Central memory CD8-positive, alpha-beta T cell (primary cell): ENCODE data around the gene XYLT1.
"Not testable (repeated sequence)": the region's sequence is repeated elsewhere in the genome, so short reads cannot be mapped to it uniquely, and the experiment has no call there.

ENCODE experiments used
- ATAC-seq: fragments of 150-1000 bp; cut with Tn5 transposase; replicated peaks from 2 replicates; pipeline ENCODE4 v1.10.0; 2022; ENCODE audit warnings: mild to moderate bottlenecking, moderate FRiP score, moderate number of reproducible peaks; ENCODE audit not compliant: poor library complexity, severe bottlenecking; ENCODE audit errors: extremely low read depth
- DNase-seq, 2 donors: peaks; one replicate each; pipeline ENCODE4 v3.0.0; 2021; ENCODE audit warnings: low spot score in 2 of 2
- H3K27ac Mint-ChIP-seq: one replicate; pipeline ENCODE4 v1.8.0; 2022; ENCODE audit warnings: low read depth, mild to moderate bottlenecking, moderate library complexity, mixed read lengths
- H3K27me3 Mint-ChIP-seq: one replicate; pipeline ENCODE4 v1.8.0; 2022; ENCODE audit warnings: mixed read lengths
- H3K36me3 Mint-ChIP-seq: one replicate; pipeline ENCODE4 v1.8.0; 2022; ENCODE audit warnings: mild to moderate bottlenecking, moderate library complexity, mixed read lengths; ENCODE audit not compliant: insufficient read depth
- H3K4me1 Mint-ChIP-seq: one replicate; pipeline ENCODE4 v1.8.0; 2022; ENCODE audit warnings: mixed read lengths
- H3K4me3 Mint-ChIP-seq: one replicate; pipeline ENCODE4 v1.8.0; 2022; ENCODE audit warnings: mild to moderate bottlenecking, moderate library complexity, mixed read lengths
- H3K9me3 Mint-ChIP-seq: one replicate; pipeline ENCODE4 v1.8.0; 2022; ENCODE audit warnings: mixed read lengths

Gene XYLT1

GRCh38 chr16:17346621-17347569, 123.9 kb downstream of the XYLT1 start:
- no peaks in the 10 kb centered on the region for H3K9me3 Mint-ChIP-seq
- peaks cover 3% of the 10 kb centered on the region for H3K36me3 Mint-ChIP-seq
- H3K27me3 Mint-ChIP-seq = no peaks in the 10 kb centered on the region
- peaks cover 60% of the 10 kb centered on the region for H3K4me1 Mint-ChIP-seq
- no peak overlapping the region for H3K4me3 Mint-ChIP-seq
- peak overlapping the region; percentile 84 for H3K27ac Mint-ChIP-seq
- ATAC-seq (no peak), DNase-seq (no peak)

GRCh38 chr16:17345043-17345442, 125.7 kb downstream of the XYLT1 start:
- Mint-ChIP-seq H3K4me3 (no peak overlapping the region), H3K27me3 (no peaks in the 10 kb centered on the region)
- ATAC-seq = no peak

GRCh38 chr16:17343728-17344127, 127.0 kb downstream of the XYLT1 start:
- DNase-seq = peak in 1 of 2 donors; percentile 30
- peak overlapping the region; percentile 27 for H3K4me3 Mint-ChIP-seq
- H3K27me3 Mint-ChIP-seq = no peaks in the 10 kb centered on the region
- peak overlapping the region; percentile 91 for H3K27ac Mint-ChIP-seq
- H3K4me1 Mint-ChIP-seq = peaks cover 58% of the 10 kb centered on the region
- peaks cover 6% of the 10 kb centered on the region for H3K36me3 Mint-ChIP-seq
- peak; percentile 43 for ATAC-seq
- H3K9me3 Mint-ChIP-seq = no peaks in the 10 kb centered on the region

More at GRCh38 chr16:17345043-17345442, 125.7 kb downstream of the XYLT1 start:
- DNase-seq = no peak
- Mint-ChIP-seq H3K4me1 (peaks cover 63% of the 10 kb centered on the region), H3K36me3 (peaks cover 6% of the 10 kb centered on the region), H3K27ac (no peak overlapping the region), H3K9me3 (no peaks in the 10 kb centered on the region)

- no peaks in the 10 kb centered on the region for H3K27me3 Mint-ChIP-seq
- DNase-seq = peak; percentile 40 to 65
- H3K27ac Mint-ChIP-seq = peak overlapping the region; percentile 91
- peaks cover 55% of the 10 kb centered on the region for H3K4me1 Mint-ChIP-seq
- H3K36me3 Mint-ChIP-seq = peaks cover 6% of the 10 kb centered on the region
- no peaks in the 10 kb centered on the region for H3K9me3 Mint-ChIP-seq
- peak overlapping the region; percentile 27 for H3K4me3 Mint-ChIP-seq
- ATAC-seq = peak; percentile 90
Measured at GRCh38 chr16:17343028-17343427, 127.7 kb downstream of the XYLT1 start.

GRCh38 chr16:17342031-17342430, 128.7 kb downstream of the XYLT1 start:
- ATAC-seq (no peak), DNase-seq (no peak)
- H3K4me1 Mint-ChIP-seq = peaks cover 49% of the 10 kb centered on the region
- H3K36me3 Mint-ChIP-seq = peaks cover 6% of the 10 kb centered on the region
- H3K27ac Mint-ChIP-seq = peak overlapping the region; percentile 91
- no peaks in the 10 kb centered on the region for H3K27me3 Mint-ChIP-seq
- H3K4me3 Mint-ChIP-seq = peak overlapping the region; percentile 27
- no peaks in the 10 kb centered on the region for H3K9me3 Mint-ChIP-seq

GRCh38 chr16:17340804-17341203, 130.0 kb downstream of the XYLT1 start:
- no peak for ATAC-seq
- H3K4me1 Mint-ChIP-seq = peaks cover 46% of the 10 kb centered on the region
- peaks cover 7% of the 10 kb centered on the region for H3K36me3 Mint-ChIP-seq
- no peaks in the 10 kb centered on the region for H3K9me3 Mint-ChIP-seq
- H3K27ac Mint-ChIP-seq = peak overlapping the region; percentile 91
- DNase-seq = no peak
- H3K4me3 Mint-ChIP-seq = peak overlapping the region; percentile 27
- no peaks in the 10 kb centered on the region for H3K27me3 Mint-ChIP-seq

- no peak for DNase-seq
- peaks cover 48% of the 10 kb centered on the region for H3K4me1 Mint-ChIP-seq
- H3K36me3 Mint-ChIP-seq = peaks cover 7% of the 10 kb centered on the region
- no peak overlapping the region for H3K4me3 Mint-ChIP-seq
- no peaks in the 10 kb centered on the region for H3K9me3 Mint-ChIP-seq
- no peak for ATAC-seq
- no peak overlapping the region for H3K27ac Mint-ChIP-seq
- H3K27me3 Mint-ChIP-seq = no peaks in the 10 kb centered on the region
Measured at GRCh38 chr16:17339764-17340541, 130.8 kb downstream of the XYLT1 start.

GRCh38 chr16:17338244-17338643, 132.5 kb downstream of the XYLT1 start:
- DNase-seq = no peak
- H3K36me3 Mint-ChIP-seq = peaks cover 7% of the 10 kb centered on the region
- no peaks in the 10 kb centered on the region for H3K9me3 Mint-ChIP-seq
- no peak overlapping the region for H3K4me3 Mint-ChIP-seq
- H3K27me3 Mint-ChIP-seq = no peaks in the 10 kb centered on the region
- peak overlapping the region; percentile 16 for H3K27ac Mint-ChIP-seq
- no peak for ATAC-seq
- H3K4me1 Mint-ChIP-seq = peaks cover 40% of the 10 kb centered on the region

GRCh38 chr16:17336530-17336900, 134.2 kb downstream of the XYLT1 start:
- peaks cover 28% of the 10 kb centered on the region for H3K4me1 Mint-ChIP-seq
- no peaks in the 10 kb centered on the region for H3K27me3 Mint-ChIP-seq
- H3K4me3 Mint-ChIP-seq = no peak overlapping the region
- no peak overlapping the region for H3K27ac Mint-ChIP-seq
- DNase-seq = no peak
- no peaks in the 10 kb centered on the region for H3K9me3 Mint-ChIP-seq
- peaks cover 3% of the 10 kb centered on the region for H3K36me3 Mint-ChIP-seq
- ATAC-seq = no peak

GRCh38 chr16:17335826-17336529, 134.8 kb downstream of the XYLT1 start:
- peaks cover 23% of the 10 kb centered on the region for H3K4me1 Mint-ChIP-seq
- H3K9me3 Mint-ChIP-seq = no peaks in the 10 kb centered on the region
- peaks cover 3% of the 10 kb centered on the region for H3K36me3 Mint-ChIP-seq
- no peaks in the 10 kb centered on the region for H3K27me3 Mint-ChIP-seq
- no peak overlapping the region for H3K27ac Mint-ChIP-seq
- DNase-seq (no peak), ATAC-seq (no peak)
- H3K4me3 Mint-ChIP-seq = no peak overlapping the region

- ATAC-seq, DNase-seq, H3K27ac Mint-ChIP-seq, H3K4me3 Mint-ChIP-seq, H3K9me3 Mint-ChIP-seq, H3K27me3 Mint-ChIP-seq, H3K36me3 Mint-ChIP-seq: not testable (repeated sequence)
- peaks cover 18% of the 10 kb centered on the region for H3K4me1 Mint-ChIP-seq
Measured at GRCh38 chr16:17335406-17335805, 135.4 kb downstream of the XYLT1 start.

GRCh38 chr16:17334096-17334495, 136.7 kb downstream of the XYLT1 start:
- no peak for ATAC-seq

More at GRCh38 chr16:17334096-17334495, 136.7 kb downstream of the XYLT1 start:
- peaks cover 23% of the 10 kb centered on the region for H3K4me1 Mint-ChIP-seq
- H3K4me3 Mint-ChIP-seq = no peak overlapping the region
- peaks cover 3% of the 10 kb centered on the region for H3K36me3 Mint-ChIP-seq
- H3K9me3 Mint-ChIP-seq = no peaks in the 10 kb centered on the region
- H3K27ac Mint-ChIP-seq = no peak overlapping the region
- no peak for DNase-seq
- no peaks in the 10 kb centered on the region for H3K27me3 Mint-ChIP-seq
